Dedifferentiated amniotic fluid mesenchymal stem cell (primary cell): ENCODE data around the gene HHIPL2.

Experiments used
- DNase-seq: peaks from one replicate; pipeline ENCODE4 v3.0.0-alpha.2; 2016; ENCODE audit errors: extremely low spot score

The HHIPL2 gene

DNA sequence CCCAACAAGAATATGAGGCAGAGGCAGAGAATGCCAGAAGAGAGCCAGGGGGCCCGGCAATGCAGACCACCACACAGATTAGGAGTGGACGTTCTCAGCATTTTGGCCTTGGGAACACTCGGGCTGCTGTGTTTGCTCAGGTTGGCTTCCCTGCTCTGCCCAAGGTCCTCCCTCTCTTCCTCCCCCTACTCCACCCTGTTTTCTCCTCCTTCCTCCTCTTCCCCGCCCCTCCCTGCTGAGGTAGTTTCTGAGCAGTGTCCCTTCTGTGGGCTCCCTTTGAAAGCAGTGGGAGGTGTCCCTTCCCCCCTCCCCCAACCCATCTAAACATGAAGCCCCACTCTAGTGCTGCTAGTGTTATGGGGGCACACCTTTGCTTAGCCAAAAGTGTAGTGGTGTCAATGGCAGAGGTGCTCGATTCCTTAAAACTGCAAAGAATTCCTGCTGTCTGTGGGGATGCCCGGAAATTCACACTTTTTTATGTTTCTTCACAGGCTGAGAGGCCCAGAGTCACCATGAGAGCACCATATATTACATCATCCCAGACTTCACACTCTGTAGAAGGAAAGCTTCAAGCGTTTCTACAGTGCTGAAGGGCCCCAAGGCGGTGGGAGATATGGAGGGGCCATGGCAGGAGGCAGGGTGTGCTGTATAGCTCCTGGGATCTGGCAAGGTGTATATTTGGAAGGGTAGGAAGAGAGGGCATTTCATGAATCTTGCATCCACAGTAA, at the start of gene HHIPL2:
HHIPL2 (minus strand) TSS at position 161 of the 728 bp plus-strand sequence; CDS start at position 101, 60 bp downstream.
- DNase-seq, result no peak

DNA sequence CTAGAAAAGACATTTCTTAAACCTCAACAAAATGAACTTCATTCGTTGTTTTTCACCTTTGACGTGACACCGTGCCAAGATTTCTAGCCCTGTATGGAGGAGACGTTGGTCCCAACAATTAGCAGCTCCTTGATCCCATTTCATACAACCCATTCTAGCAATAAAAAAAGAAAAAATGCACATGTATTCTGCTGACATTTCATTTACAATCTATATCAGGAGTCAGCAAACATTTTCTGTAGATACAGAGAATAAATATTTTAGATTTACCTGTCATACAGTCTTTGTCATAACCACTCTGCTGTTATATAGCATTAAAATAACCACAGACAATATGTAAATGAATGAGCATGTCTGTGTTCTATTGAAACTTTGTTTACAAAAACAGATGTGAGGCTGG, 48.8 kb upstream of the HHIPL2 start:
- no peak for DNase-seq

DNA sequence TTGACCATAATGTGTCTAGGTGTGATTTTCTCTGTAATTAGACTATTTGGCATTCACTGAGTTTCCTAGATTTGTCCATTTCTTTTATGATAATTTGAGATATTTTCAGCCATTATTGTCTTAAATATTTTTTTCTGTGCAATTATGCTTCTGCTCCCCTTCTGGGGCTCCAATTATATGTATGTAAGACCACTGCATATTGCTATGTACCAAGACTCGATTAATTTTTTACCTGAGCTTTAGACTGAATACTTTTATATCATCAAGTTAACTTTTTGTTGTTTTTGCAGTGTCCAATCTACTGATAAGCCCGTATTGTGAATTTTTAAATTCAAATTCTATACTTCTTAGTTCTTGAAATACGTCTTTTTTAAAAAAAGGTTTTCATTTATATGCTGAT, 46.9 kb upstream of the HHIPL2 start:
- DNase-seq, result no peak

DNA sequence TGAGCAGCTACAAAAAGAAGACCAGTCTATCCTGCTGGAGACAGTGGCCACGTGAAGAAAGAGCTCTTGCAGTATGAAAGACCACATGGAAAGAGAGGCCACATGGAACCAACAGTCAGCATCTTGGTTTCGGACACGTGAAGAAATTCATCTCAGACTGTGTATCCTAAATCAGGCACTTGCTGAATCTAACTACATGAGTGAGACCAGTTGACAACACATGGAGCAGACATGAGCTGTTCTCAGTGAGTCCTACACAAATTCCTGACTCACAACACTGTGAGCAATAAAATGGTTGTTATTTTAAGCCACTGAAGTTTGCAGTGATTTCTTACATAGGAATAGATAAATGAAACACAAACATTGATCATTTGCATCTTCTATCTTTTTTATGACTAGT, 44.3 kb upstream of the HHIPL2 start:
- no peak for DNase-seq

DNA sequence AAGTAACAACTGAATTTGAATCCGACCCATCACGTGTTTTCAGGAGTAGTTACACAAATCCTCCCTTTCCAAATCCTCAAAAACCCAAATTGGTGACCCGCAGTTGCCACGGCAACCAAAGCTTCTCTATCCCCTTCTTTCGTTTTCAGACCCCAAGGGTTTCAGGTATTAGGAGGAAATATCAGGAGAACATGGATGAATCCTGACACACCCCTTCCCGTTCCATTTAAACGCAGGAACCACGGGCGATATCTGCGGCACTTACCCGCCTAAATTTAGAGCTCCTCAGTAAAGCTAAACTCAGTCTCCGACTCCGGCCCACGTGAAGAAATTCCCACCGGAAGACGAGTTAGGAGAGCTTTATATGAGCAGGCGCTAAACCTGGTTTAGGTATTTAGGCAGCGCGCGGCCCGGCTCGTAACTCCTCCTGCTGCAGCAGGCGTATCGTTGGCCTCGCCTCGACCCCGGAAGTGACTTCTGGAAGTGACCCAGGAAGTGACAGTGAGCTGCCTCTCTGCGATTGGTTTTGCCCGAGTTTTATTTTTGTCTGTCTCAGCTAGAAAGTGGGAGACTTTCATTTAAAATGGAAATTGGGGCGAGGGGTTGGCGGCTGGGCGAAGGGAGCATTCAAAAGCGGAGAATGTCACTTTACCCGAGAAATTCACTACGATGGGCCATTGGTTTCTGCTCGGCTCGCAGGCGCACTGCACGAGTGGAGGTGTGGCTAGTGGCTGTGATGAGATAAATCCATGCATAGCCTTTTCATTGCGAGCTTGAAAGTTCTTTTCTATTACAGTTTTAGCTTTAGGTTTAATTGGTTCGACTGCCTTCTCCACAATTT, 41.8 kb upstream of the HHIPL2 start, which contains the start of gene TAF1A:
TAF1A (minus strand) TSS at position 472 of the 841 bp plus-strand sequence.
- peak; percentile 79 for DNase-seq

GRCh38 chr1:222588135-222588534, 40.2 kb upstream of the HHIPL2 start:
- DNase-seq, result no peak

DNA sequence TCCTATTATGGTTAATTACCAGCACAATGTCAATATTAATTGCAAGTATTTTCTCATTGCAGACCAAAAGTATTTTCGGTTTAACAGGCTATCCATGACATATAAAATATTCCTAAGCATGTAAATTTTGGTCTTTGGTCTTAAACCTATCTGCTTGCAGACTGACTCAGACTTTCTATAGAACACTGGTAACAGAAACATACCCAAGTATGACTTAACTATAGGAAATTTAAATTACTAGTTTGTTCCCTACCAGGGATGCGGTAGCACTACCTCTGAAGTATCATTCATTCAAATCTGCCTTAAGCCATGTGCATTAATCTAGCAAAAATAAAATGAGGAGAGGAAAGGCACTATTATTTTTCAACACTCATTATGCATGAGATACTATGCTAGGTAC, 38.9 kb upstream of the HHIPL2 start:
- DNase-seq, result no peak

GRCh38 chr1:222583079-222583478, 35.2 kb upstream of the HHIPL2 start:
- no peak for DNase-seq

DNA sequence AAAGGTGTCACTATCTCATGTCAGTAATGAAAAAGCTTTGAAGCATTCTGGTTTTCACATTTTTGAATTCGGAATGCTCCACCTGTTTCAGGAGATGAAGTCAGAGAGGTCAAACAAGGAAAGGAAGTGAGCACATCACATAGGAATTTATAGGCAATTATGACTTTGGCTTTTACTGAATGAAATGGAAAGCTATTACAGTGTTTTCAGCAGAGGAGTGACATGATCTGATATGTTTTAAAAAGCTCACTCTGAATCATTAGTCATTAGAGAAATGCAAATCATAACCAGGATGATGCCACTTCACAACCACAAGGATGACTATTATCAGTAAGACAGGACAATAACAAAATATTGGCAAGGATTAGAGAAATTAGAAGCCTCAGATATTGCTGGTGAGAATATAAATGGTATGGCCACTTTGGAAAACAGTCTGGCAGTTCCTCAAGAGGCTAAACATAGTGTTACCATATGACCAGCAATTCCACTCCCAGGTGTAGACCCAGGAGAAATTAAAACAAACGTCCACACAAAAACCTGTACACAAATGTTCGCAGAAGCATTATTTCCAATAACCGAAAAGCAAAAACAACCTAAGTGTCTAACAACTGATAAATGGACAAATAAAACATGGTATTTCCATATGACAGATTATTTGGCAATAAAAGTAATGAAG, 34.3 kb upstream of the HHIPL2 start:
- DNase-seq, result no peak

DNA sequence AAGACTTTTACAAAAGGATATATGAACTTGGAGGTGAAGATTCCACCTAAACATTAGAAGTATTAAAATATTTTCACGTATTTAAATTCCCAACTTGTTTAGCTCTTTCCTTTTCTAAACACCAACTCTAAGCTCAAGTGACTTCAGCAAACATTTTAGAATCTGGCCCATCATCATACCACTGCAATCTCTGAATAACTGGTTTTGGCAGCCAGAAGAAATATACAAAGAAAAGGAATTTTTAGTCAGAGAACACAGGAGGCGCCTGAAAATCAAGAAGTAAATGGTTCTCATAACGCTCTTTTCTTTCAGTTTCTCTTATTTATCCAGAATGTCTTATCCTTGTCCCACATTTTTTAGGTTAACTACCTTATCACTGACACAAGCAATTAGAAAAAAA, 31.4 kb upstream of the HHIPL2 start:
- no peak for DNase-seq

DNA sequence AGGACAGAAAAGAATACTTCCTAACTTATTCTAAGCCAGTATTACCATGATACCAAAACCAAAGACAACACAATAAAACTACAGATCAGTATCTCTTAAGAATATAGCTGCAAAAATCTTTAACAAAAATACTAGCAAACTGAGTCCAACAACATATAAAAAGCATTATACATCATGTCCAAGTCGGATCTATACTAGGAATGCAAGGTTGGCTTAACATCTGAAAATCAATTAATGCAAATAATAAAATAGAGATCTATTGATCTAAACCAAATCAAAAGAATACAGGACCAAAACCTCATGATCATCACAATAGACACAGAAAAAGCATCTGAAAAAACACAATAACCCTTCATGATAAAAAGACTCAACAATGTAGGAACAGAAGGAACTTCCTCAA, 22.9 kb upstream of the HHIPL2 start:
- DNase-seq, result no peak

- DNase-seq, result no peak
Measured at GRCh38 chr1:222561656-222562055, 13.8 kb upstream of the HHIPL2 start.

GRCh38 chr1:222557574-222557973, 9.7 kb upstream of the HHIPL2 start:
- DNase-seq, result no peak

- DNase-seq, result no peak
Measured at GRCh38 chr1:222557148-222557547, 9.2 kb upstream of the HHIPL2 start.

GRCh38 chr1:222555992-222556615, 8.2 kb upstream of the HHIPL2 start:
- no peak for DNase-seq

- no peak for DNase-seq
Measured at GRCh38 chr1:222554177-222554576, 6.3 kb upstream of the HHIPL2 start.

DNA sequence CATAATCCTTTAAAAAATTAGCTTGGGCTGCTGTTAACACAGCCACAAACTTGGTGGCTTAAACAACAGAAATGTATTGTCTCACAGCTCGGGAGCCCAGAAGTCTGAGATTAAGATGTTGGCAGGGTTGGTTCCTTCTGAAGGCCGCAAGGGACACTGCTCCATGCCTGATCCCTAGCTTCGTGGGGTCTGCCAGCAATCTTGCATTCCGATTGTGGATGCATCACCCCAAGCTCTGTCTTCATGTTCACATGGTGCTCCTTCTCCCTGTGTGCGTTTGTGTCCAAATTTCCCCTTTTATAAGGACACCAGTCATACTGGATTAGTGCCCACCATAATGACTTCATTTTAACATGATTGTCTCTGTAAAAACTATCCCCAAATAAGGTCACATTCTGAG, 5.0 kb upstream of the HHIPL2 start:
- no peak for DNase-seq

DNA sequence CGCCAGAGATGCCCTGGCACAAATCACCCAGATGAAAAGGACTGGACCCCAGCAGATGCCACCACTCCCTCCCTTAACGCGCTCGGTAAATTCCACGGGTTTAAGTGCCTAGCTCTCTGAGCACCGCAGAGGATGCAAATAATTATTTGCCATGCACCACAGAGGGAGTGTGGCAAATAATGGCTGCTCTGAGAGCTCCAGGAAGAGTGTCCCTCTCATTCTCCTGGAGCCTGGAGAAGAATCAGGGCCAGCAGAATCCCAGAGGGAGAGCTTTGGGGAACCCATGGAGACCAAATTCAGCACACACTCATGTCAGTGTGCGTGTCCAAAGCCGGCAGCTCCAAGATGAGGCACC, 667 bp downstream of the HHIPL2 start:
- no peak for DNase-seq

DNA sequence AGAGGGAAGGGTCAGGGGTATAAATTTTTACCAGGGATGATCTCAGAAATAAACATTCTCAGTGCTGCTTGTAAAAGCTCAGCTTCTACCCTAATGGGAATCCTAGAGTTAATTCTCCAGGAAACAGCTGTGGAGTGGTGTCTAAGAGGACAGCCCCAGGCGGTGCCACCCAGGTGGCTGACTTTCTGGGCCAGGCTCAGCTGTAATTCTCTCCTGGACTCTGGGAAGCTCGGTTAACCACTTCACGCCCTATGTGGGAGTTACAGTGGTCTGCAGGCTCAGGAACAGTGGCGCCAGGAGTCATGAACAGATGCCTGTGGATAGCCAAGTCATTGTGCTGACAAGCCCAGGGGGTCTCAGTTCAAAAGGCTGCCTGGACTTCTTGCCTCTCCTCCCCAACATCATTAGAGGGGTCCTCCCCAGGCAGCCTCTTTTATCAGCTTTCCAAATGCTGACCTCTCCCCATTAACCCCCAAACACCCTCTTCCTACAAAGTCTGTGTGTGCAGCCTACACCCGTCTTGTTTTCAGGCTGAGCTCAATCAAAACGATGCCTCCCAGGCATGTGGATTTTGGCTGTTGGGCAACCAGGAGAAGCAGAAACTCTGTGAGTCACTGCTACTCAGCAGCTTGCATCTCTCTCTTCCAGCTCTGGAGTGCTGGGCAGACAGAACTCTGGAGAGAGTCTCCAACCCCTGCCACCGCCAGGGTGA, 1.2 kb downstream of the HHIPL2 start:
- peak; percentile 89 for DNase-seq

DNA sequence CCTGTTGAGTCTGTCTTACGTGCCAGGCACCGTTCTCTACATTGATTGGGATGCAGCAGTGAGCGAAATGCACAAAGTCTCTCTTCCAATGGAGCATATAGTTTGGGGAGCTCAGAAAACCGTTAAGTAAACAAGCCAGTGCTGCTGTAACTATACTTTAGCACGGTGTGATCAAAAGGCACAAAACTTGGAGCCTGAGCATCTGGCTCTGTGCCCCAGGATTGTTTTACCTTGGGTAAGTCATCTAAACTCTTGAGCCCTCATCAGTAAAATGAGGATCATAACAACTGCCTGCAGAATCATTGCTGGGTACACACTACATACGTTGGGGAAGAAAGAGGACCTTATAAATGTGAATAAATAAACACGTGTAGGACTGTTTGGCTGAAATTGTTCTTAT, 1.8 kb downstream of the HHIPL2 start:
- no peak for DNase-seq

GRCh38 chr1:222543817-222544216, 4.1 kb downstream of the HHIPL2 start:
- no peak for DNase-seq

DNA sequence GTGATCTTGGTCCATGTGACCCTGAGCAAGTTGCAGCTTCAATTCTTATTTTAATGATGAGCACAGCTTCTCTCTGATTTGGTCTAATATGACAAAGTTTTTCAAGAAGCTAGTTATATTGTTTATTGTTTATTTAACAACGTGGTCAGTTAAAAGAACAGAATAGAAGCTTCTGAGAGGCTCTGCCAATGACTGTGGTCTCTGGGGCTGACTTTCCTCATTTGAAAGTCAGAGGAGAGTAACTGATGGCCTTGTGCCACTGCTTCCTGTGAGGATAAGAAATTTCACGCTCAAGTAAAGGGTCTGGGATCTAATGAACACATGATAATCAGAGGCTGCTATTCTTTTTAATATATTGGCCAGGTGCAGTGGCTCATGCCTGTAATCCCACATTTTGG, 7.3 kb downstream of the HHIPL2 start:
- DNase-seq, result no peak
